Glomerular visceral epithelial cell (primary cell): ENCODE data around the gene RILPL2.
A peak's percentile ranks its signal among the peaks of the same experiment; 100 is the strongest.
"Not testable (repeated sequence)": the region's sequence is repeated elsewhere in the genome, so short reads cannot be mapped to it uniquely, and the experiment has no call there.

Source experiments
- DNase-seq: peaks from one replicate; pipeline ENCODE4 v3.0.0-alpha.2; 2016; ENCODE audit errors: extremely low spot score

The RILPL2 gene

DNA sequence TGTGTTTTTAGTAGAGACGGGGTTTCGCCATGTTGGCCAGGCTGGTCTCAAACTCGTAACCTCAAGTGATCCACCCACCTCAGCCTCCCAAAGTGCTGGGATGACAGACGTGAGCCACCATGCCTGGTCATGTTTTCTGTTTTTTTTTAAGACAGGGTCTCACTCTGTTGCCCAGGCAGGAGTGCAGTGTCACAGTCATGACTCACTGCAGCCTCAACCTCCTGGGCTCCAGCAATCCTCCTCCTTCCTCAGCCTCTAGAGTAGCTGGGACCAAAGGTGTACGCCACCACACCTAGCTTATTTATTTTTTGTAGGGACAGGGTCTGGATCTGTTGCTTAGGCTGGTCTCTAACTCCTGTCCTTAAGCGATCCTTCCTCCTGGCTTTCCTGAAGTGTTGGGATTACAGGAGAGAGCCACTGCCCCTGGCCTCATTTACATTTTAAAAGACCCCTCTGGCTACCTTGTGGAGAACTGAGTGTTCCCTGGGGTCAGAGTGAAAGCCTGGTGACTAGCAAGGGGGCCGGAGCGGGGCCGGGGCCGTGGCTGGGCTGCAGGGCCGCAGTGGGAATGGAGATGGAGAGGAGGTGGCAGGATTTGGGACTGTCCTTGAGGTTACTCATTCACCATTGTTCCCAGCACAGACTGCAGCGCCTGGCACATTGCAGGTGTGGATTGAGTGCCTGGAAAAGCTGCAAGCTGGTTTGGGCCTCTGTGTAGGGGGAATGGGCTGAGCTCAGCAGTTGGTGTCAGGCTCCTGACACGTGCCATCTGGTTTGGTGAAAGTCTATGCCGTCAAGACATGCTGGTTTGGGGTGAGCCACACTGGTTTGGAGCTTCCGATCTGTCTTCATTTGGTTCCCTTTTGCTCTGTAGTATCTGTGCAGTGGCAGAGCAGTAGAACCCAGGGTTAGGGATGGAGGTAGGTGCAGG lies 34.5 kb downstream of the RILPL2 start:
- DNase-seq = no peak

DNA sequence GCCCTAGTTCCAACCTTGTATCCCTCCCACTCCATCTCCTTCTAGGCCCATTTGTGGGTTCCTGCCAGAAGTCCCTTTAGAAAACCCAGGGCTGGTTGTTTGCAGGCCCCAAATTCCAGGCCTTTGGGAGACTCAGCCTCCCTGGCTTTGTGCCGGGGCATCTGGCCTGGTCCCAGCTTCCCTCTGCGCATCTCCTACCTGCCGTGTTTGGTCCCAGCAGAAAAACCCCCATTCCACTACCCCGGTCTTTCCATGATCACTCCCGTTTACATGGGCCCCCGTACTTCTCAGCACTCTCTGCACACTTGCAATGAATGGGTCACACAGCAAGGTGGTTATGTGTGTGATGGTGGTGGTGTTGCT lies 37.2 kb downstream of the RILPL2 start:
- no peak for DNase-seq

DNA sequence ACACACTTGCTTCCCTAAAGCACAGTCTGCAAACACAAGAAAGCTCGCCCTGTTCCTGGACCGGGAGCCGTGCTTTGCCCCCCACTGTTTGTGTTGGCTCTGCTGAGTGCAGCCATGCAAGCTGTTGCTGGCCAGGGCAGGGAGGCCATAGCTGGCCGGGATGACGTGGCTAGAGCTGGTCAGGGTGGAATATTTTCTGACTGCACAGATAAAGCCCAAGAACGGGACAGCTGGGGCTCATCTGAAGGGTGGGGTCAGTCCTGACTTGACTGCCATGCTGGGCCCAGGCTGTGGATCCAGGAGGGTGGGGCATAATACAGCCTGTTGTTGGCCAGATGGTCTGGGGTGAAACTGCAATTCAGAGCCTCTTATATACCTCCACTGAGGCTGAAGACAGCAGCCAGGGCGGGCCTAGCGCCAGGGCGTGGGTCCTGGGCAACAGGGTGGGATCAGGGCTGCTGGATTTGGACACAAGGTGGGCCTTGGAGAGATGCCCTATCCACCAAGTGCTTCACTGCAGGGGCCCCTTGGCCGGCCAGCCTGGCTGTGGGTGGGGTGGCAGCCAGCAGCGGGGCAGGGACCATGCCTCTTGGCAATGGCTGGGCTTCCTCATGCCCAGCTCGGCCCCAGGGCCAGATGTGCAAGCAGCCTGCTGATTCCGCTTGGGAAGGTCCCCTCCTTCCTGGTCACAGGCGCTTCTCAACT lies 37.8 kb downstream of the RILPL2 start:
- peak; percentile 71 for DNase-seq

DNA sequence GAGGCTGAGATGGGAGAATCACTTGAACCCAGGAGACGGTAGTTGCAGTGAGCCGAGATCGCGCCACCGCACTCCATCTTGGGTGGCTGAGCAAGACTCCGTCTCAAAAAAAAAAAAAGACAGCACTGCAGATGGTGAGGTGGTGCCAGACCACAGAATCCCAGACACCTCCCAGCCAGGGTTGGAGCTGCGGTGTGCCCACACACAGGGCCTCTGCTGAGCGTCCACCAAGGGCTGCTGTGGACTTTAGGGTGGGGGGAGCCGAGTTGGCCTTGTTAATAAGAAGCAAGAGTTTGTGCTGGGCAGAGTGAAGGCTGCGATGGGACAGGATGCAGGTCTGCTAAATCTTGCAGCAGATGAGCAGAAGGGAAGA lies 38.3 kb downstream of the RILPL2 start:
- peak; percentile 39 for DNase-seq

DNA sequence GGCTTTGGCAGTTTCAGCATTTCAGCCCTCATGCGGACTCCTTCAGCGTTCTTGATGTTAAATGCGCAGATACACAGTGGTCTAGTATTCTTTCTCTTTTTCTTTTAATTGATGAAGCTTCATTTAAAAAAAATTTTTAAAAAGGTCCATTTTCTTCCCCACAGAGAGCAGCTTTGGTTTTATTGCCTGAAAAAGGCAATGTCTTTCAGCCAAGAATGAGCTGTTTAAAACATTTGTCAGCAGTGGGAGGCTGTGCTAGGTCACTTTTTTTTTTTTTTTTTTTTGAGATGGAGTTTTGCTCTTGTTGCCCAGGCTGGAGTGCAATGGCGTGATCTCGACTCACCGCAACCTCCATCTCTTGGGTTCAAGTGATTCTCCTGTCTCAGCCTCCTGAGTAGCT lies 39.1 kb downstream of the RILPL2 start:
- no peak for DNase-seq

DNA sequence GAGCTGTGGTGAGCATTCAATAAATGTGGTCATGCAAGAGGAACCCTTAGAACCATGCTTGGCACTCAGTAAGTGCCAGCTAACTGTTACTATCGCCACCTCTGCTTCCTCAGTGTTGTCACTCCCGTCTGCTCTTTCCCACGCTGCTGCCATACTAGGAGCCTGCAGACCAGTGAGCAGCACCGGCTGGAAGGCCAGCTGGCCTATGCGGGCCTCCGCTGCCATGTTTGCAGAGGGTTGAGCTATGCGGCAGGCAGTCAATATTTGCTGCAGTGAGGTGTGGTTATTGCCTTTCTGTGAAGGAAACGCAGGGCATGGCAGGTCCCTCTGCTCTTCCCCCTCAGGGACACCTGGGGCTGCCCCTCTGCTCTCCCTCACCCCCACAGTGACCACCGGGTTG lies 39.5 kb downstream of the RILPL2 start:
- no peak for DNase-seq

DNA sequence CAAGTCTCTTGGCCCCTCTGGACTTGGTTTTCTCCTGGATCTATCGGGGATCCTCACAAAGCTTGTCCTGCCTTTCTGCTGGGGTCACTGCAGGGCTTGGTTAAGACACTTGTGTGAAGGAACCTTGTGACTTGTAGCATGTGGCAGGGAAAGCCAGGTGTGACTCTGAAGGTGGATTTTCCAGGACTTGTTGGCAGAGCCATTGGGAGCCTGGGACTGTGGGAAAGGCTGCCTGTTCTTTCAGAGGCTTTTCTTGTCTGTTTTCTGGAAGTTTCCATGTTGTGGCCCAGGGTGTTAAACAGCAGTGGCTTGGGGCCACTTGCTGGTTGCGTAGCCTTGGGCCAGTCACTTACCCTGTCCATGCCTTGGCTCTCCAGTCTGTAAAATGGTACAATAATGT lies 39.9 kb downstream of the RILPL2 start:
- DNase-seq = no peak

DNA sequence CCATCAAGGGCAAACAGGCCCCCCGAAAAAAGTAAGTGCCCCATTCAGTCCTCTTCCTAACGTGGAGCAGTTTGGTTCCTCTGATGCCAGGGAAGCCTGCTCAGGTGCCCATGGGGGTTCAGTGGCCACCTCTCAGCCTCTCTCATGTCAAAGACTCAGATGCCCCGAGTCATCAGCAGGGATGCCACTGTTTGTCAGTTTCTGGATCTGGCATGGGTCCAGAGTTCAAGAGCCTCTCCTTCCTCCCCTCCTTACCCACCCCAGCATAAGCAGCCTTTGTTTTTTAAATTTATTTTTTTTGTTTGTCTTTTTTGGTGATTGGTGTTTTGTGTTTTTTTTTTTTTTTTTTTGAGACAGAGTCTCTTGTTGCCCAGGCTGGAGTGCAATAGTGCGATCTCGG lies 41.2 kb downstream of the RILPL2 start:
- no peak for DNase-seq

DNA sequence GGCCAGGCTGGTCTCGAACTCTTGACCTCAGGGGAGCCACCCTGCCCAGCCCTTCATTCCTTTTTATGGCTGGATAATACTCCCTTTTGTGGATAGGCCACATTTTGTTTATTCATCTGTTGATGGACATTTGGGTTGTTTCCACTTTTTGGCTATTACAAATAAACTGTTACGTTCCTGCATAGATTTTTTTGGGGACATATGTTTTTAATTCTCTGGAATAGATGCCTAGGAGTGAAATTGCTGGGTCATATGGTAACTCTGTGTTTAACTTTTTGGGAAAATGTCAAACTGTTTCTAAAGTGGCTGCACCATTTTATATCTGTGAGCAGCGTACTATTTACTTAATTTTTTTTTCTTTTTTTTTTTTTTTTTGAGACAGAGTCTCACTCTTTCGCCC lies 42.7 kb downstream of the RILPL2 start:
- DNase-seq = no peak

DNA sequence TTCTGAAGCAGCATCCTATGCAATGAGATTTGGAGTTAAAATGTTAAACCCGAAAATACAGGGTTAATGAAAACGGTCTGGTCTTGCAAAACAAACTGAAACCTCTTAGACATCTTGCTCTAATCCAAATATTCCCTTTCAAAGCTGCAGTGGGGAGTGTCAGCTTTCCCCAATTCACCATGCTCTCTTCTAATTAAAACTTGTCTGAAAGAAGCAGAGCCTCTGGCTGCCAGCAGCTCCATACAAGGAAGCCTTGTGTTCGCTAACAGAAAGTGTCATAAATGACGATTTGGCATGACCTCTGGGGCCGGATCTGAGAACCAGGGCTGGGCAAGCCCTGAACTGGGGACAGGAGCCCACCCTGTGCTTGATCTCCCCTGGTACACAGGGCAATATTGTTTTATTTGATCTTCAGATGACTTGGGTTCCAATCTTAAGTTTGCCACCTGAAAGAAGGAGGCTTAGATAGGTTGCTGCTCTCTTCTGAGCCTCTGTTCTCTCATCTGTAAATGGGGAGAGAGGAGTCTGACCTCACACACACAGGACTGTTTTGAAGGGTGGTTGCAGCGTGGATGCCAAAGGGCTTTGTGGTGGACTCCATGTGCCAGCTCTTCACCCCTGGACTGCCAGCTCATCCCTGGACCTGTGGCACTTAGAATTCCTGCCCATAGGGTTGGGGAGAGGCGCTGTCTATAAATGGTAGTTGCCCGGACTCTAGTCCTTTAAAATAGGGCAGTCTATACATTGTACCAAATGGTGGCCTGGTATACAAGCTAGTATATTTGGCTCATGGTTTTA lies 44.7 kb downstream of the RILPL2 start:
- DNase-seq = no peak

DNA sequence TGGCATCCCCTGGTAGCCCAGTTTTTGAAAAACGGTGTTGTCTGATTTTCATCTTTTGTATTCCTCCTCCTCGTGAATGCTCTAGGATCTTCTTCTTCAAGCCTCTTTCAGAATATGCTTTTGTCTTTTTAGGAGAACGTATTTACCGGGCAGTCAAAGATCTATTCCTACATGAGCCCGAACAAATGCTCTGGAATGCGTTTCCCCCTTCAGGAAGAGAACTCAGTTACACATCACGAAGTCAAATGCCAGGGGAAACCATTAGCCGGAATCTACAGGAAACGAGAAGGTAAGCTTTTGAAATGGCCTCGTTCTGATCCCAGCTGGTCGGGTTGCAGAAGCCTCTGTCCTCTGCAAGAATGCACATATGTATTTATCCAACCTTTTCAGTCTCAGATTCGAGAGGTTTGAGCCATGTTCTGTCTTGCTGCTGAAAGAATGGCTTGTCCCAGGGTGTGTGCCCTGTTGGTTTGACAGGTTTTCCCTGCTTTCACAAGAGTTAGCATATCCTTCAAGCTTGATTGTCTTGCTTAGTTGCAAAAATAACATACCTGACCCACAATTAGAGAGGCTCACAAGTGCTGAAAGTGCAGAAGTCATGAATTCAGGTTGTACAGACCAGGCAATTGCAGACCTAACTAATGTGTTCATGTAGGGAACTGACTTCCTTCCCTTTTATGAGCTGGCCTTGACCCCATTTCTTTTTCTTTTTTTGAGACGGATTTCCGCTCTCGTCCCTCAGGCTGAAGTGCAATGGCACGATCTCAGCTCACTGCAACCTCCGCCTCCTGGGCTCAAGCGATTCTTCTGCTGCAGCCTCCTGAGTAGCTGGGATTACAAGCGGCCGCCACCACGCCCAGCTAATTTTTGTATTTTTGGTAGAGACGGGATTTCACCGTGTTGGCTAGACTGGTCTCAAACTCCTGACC lies 45.7 kb downstream of the RILPL2 start:
- no peak for DNase-seq

DNA sequence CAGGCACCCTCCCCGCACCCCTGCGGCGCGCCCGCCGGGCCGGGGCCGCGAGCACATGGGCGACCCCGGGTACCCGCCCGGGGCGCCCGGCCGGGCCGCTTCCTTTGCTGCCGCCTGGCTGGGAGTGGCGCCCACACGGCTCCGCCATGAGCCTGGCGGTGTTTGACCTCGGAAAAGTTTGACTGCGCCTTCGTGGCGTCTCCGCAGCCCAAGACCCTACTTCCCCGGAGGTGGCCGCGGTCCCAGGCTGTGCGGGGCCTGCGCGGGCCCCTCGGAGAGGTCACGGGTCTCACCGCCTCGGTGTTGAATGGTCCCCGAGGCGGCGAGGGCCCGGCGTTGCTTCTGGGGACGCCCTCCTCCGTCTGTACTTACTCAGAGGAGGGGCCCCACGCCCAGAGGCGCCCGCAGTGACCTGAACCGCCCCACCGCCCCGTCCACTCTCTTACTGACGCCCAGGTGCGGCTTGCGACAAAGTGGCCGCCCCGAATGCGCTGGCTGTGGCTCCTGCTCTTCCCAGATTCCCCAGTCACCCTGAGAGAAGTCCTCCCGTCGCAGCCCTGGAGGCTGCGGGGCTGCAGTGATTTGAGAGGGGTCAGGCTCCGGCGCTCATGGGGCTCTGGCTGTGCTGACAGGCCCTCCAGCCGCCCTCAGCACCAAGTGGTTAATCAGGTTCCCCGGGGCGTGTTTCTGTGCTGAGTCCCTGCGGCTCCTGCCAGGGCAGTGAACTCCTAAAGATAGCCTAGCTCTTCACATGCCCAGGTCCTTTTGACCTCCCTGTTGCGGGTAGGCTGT lies 46.7 kb downstream of the RILPL2 start:
- DNase-seq = peak; percentile 25

DNA sequence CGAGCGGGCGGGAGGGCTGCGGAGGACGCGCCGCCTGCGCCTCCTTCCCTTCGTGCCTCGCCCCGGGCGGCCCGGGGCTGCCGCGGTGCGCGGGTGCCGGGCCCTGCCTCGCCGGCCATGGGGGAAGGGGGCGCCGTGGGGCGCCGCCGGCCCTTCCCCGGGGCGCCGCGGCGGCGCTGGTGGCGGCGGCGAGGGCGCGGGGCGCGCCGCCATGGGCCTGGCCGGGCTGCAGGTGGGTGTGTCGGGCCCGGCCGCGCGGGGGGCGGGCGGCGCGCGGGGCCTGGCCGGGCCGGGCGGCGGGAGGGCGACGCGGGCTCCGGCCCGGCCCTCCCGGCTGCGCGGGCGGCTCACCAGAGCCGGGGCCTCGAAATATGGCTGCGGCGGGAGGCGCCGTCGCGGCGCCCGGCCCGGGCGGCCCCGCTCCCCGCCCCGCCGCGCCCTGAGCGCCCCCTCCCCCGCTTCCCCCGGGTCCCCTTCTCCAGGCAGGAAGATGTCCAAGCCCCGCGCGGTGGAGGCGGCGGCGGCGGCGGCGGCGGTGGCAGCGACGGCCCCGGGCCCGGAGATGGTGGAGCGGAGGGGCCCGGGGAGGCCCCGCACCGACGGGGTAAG lies 47.4 kb downstream of the RILPL2 start:
- no peak for DNase-seq

DNA sequence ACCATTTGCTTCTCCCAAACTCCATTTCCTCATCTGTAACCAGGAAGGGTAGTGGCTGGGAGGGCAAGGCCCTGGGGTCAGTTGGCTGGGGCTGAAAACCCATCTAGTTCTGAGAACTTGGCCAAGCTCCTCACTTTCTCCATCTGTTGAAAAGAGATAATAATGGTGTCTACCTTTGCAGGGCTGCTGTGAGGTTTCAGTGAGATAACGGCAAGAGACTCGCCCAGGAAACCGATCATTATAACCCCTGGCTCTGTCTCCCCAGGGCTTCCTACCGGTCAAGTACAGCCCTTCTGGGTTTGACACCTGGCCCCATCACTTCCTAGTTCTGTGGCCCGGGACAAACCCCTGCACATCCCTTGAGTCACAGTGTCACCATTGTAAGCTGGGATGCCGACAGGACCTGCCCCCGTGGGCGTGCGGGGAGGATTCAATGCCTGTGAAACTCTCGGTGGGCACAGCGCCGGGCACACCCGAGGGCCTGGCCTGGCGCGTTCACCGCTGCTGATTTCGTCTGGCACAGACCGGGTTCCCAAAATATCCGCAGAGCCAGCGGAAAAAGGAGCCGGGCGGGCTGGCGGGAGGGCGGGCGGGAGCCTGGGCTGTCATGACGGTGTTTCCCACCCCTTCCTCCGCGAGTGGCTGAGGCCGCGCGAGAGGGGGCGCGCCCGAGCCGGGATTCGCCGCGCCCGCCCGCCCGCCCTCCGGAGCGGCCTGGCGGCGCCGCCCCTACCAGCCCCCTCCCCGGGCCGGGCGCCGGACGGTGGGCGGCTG lies 48.1 kb downstream of the RILPL2 start:
- DNase-seq = peak; percentile 74

DNA sequence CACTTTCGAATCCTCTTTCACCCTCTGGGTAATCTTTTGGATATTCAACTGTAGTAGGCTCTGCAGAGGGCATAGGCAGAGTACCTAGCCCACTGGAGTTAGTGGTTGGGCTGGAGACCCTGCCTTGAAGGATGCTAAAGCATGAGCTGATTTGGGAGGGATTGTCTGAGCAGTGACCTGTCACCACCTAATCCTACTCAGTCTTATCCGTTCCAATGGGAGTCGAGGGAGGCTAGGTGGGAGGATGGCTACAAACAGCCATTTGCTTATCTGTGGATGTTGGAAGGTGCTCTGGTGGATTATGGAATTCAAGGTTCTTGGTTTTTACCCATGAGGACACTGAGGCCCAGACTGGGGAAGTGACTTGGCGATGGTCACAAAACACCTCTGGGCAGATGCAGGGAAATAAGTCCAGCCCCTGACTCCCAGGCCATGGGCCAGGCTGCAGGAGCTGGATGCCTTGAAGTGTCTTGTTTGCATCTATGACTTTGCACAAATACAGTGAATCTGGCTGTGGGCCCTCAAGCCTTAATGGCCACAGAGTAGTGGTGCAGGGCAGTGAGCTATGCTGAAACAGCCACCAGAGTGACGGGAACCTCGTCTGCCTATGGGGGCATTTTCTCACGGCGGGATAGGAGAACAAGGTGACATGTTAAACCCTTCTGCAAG lies 48.8 kb downstream of the RILPL2 start:
- no peak for DNase-seq

DNA sequence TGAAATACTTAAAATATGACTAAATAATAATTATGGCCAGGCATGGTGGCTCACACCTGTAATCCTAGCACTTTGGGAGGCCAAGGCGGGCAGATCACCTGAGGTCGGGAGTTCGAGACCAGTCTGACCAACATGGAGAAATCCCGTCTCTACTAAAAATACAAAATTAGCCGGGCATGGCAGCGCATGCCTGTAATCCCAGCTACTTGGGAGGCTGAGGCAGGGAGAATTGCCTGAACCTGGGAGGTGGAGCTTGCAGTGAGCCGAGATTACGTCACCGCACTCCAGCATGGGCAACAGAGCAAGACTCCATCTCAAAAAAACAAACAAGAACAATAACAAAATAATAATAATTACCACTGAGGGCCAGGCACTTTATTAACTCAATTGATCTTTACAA lies 50.9 kb downstream of the RILPL2 start:
- DNase-seq = not testable (repeated sequence)

DNA sequence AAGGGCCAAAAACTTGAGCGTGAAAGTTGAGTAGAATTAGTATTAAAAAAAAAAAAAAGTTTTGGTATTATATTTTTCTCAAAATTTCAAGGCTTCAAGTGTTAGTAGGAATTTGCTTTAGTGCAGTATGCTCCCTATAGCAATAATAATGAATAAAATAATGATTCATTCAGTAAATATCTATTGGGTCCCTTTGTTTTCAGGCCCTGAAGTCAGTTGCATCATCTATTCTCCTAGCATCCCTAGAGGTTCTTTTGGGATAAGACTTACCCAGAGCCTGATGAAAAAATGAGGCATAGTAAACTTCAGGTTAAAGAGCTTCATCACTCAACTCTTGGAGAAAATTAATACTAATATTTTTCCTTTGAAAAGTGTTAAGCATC lies 51.5 kb downstream of the RILPL2 start:
- peak; percentile 21 for DNase-seq

DNA sequence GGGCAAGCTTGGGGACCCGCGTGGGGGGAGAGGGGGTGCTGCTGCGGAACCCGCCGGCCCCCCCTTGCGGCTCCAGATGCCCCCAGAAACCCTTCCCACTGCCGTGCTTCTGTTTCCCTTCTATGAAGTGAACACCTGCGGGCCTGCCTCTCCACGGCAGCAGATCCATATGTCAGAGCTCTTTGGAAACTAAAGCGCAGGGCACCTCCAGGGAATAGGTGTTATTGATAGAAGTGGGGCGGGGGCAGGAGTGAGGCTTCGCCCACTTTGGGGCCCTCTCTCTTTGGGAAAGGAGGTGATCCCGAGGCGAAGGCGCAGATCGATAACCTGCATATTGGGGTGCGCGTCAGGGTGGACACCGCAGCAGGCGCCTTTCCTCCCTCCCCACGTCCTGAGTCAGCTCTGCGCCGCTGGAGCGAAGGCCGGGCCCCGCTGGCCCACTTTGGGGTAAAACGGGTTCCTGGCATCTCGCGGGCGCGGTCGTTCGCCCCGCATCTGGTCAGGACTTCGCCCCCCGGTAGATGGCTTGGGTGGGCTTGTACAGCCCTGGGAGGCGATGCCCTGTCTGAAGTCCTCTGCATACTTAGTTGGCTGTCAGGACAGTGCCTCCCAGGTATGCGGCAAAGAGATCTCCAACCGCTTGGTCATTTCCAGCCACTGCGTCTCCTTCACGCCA lies 52.0 kb downstream of the RILPL2 start:
- DNase-seq = peak; percentile 20
